Measurements from ENCODE around the gene DRGX. TPM values are rescaled to one million over a fixed set of nuclear protein-coding genes. Genes with fewer than 3 reads are reported as not detected.

The DRGX gene
- total and polyA plus RNA-seq, 4 donors, result 3.4 to 67.8 (median 40.3) TPM

- WGBS (ENCODE audit: insufficient coverage), result no CpG with 5 or more reads among the region's 5 CpGs
- Histone ChIP-seq H3K4me1 (ENCODE audit: control insufficient read depth, insufficient read depth, low read length) (no peaks in the 10 kb centered on the region), H3K4me3 (ENCODE audit: low read depth, low read length) (no peak overlapping the region), H3K9me3 (ENCODE audit: control insufficient read depth, insufficient read depth, low read length) (no peaks in the 10 kb centered on the region), H3K36me3 (ENCODE audit: control insufficient read depth, insufficient read depth, low read length) (peaks cover 4% of the 10 kb centered on the region), H3K27ac (ENCODE audit: low read depth, low read length) (no peak overlapping the region), H3K27me3 (ENCODE audit: control insufficient read depth, insufficient read depth, low read length) (no peaks in the 10 kb centered on the region)
- no peak for DNase-seq (ENCODE audit: low read depth in 4 of 6, low spot score in 6 of 6)
Observed at GRCh38 chr10:49374740-49375139, 21.1 kb downstream of the DRGX start.

- WGBS (ENCODE audit: insufficient coverage), result no CpG with 5 or more reads among the region's 5 CpGs
- H3K36me3 ChIP-seq (ENCODE audit: control insufficient read depth, insufficient read depth, low read length), result no peaks in the 10 kb centered on the region
- no peaks in the 10 kb centered on the region for H3K27me3 ChIP-seq (ENCODE audit: control insufficient read depth, insufficient read depth, low read length)
- no peak for DNase-seq (ENCODE audit: low read depth in 4 of 6, low spot score in 6 of 6)
- H3K4me1 ChIP-seq (ENCODE audit: control insufficient read depth, insufficient read depth, low read length), result no peaks in the 10 kb centered on the region
- no peak overlapping the region for H3K4me3 ChIP-seq (ENCODE audit: low read depth, low read length)
- no peaks in the 10 kb centered on the region for H3K9me3 ChIP-seq (ENCODE audit: control insufficient read depth, insufficient read depth, low read length)
- H3K27ac ChIP-seq (ENCODE audit: low read depth, low read length), result no peak overlapping the region
Observed at GRCh38 chr10:49373361-49373760, 22.5 kb downstream of the DRGX start.

DNA sequence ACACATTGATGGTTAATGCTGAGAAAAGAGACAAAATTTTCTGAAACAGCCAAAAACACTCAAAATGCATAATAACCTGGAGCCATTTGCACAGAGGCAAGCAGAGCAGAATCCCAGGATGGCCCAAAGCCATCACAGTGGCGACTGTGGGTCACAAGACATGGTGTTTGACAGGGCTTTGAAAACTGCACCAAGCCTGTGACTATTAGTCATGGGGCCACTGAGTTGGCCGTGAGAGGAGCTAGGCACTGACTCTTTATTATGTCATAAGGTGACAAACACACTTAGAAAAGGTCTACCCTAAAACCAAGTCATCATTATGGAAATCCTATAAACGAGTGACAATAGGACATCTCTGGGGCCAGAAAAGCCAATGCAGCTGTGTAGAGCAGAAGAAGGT is 23.9 kb downstream of the DRGX start:
- WGBS (ENCODE audit: insufficient coverage), result 60% methylated on average over 1 of the region's 3 CpGs
- Histone ChIP-seq H3K36me3 (ENCODE audit: control insufficient read depth, insufficient read depth, low read length) (no peaks in the 10 kb centered on the region), H3K9me3 (ENCODE audit: control insufficient read depth, insufficient read depth, low read length) (no peaks in the 10 kb centered on the region), H3K27me3 (ENCODE audit: control insufficient read depth, insufficient read depth, low read length) (no peaks in the 10 kb centered on the region), H3K27ac (ENCODE audit: low read depth, low read length) (no peak overlapping the region), H3K4me1 (ENCODE audit: control insufficient read depth, insufficient read depth, low read length) (no peaks in the 10 kb centered on the region), H3K4me3 (ENCODE audit: low read depth, low read length) (no peak overlapping the region)
- DNase-seq (ENCODE audit: low read depth in 4 of 6, low spot score in 6 of 6), result no peak

- peaks cover 2% of the 10 kb centered on the region for H3K4me1 ChIP-seq (ENCODE audit: control insufficient read depth, insufficient read depth, low read length)
- no peaks in the 10 kb centered on the region for H3K9me3 ChIP-seq (ENCODE audit: control insufficient read depth, insufficient read depth, low read length)
- peaks cover 7% of the 10 kb centered on the region for H3K36me3 ChIP-seq (ENCODE audit: control insufficient read depth, insufficient read depth, low read length)
- H3K4me3 ChIP-seq (ENCODE audit: low read depth, low read length), result no peak overlapping the region
- DNase-seq (ENCODE audit: low read depth in 4 of 6, low spot score in 6 of 6), result no peak
- WGBS (ENCODE audit: insufficient coverage), result 93% methylated on average over 6 of the region's 8 CpGs
- no peaks in the 10 kb centered on the region for H3K27me3 ChIP-seq (ENCODE audit: control insufficient read depth, insufficient read depth, low read length)
- H3K27ac ChIP-seq (ENCODE audit: low read depth, low read length), result no peak overlapping the region
Observed at GRCh38 chr10:49370326-49371100, 25.4 kb downstream of the DRGX start.

DNA sequence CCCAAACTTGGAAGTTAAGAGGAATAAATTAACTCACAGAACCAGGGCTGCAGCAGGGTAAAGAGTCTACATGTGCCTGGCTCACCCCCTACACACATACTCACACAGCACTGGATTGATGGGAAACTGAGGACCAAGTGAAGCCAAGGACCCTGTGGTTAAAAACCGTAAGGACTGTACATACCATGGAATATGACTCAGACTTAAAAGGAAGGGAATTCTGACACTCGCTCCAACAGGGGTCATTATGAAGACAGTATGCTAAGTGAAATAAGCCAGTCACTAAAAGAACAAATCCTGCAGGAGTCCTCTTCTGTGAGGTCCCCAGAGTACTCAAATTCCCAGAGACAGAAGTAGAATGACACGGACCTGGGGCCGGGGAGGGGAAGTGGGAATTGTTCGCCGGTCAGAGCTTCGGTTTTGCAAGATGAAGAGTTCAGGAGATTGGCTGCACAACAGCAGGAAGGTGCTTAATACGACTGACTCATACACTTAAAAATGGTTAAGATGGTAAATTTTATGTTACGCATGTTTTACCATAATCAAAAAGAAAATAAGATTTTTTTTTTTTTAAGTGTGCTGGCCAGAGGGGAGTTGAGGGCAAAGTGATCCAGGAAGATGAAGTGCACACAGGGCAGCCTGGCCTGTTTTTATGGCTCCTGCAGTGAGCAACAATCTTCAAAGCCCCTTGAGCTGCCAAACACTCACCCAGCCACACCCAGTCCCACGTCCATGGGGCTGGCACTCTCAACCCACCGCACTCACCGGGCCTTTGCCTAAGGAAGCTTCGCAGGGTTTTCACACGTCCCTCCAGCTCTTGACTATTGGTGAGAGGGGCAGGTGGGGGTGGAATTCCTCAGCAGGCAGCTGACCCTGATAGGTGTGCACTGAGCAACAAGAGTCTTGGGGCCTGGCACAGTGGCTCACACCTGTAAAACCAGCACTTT is 26.4 kb downstream of the DRGX start:
- H3K9me3 ChIP-seq (ENCODE audit: control insufficient read depth, insufficient read depth, low read length), result no peaks in the 10 kb centered on the region
- 81% methylated on average over 8 of the region's 14 CpGs for WGBS (ENCODE audit: insufficient coverage)

DNA sequence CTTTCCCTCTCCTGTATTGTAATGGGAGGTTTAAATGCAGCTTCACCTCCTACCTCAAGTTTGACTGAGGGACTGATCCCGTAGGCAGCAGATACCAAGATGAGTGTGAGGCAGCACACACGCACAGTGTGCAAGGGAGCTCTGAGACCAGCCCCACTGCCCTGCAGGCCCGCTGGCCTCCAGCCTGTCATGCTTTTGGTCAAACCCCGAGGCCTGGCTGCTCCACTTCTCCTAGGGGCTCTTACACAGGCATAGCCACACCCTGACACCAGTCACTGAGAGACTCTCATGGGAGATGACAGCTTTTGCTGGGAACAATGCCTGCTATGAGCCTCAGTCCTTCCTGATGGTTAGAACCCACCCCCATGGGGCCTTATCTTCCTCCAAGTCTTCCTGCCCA is 27.6 kb downstream of the DRGX start:
- H3K27me3 ChIP-seq (ENCODE audit: control insufficient read depth, insufficient read depth, low read length), result no peaks in the 10 kb centered on the region
- H3K27ac ChIP-seq (ENCODE audit: low read depth, low read length), result no peak overlapping the region
- peaks cover 2% of the 10 kb centered on the region for H3K4me1 ChIP-seq (ENCODE audit: control insufficient read depth, insufficient read depth, low read length)
- H3K9me3 ChIP-seq (ENCODE audit: control insufficient read depth, insufficient read depth, low read length), result no peaks in the 10 kb centered on the region
- 84% methylated on average over 4 of the region's 4 CpGs for WGBS (ENCODE audit: insufficient coverage)
- H3K36me3 ChIP-seq (ENCODE audit: control insufficient read depth, insufficient read depth, low read length), result peaks cover 9% of the 10 kb centered on the region
- no peak for DNase-seq (ENCODE audit: low read depth in 4 of 6, low spot score in 6 of 6)
- H3K4me3 ChIP-seq (ENCODE audit: low read depth, low read length), result no peak overlapping the region

More for the DNA sequence above, 26.4 kb downstream of the DRGX start:
- Histone ChIP-seq H3K27me3 (ENCODE audit: control insufficient read depth, insufficient read depth, low read length) (no peaks in the 10 kb centered on the region), H3K27ac (ENCODE audit: low read depth, low read length) (no peak overlapping the region), H3K36me3 (ENCODE audit: control insufficient read depth, insufficient read depth, low read length) (peaks cover 7% of the 10 kb centered on the region), H3K4me3 (ENCODE audit: low read depth, low read length) (no peak overlapping the region), H3K4me1 (ENCODE audit: control insufficient read depth, insufficient read depth, low read length) (peaks cover 2% of the 10 kb centered on the region)
- DNase-seq (ENCODE audit: low read depth in 4 of 6, low spot score in 6 of 6), result no peak

DNA sequence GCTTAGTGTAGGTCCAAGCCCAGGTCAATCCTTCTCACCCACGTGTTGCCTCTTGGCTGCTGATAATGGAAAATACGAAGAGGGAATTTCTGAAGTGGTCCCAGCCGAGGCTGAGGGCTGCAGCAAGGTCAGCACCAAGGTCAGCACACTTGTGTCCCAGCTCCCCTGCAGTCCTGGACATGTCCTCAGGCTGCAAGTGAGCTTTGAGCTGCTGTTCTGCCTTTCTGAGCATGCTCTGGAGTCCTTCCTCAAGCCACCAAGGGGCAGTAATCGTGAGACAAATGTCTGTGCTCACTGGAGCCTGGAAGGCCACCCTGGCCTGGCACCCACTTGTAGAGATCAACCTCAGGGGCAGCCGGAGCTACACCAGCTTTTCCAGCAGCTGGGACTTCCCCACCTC is 28.3 kb downstream of the DRGX start:
- Histone ChIP-seq H3K9me3 (ENCODE audit: control insufficient read depth, insufficient read depth, low read length) (no peaks in the 10 kb centered on the region), H3K36me3 (ENCODE audit: control insufficient read depth, insufficient read depth, low read length) (peaks cover 10% of the 10 kb centered on the region), H3K4me1 (ENCODE audit: control insufficient read depth, insufficient read depth, low read length) (peaks cover 2% of the 10 kb centered on the region), H3K27ac (ENCODE audit: low read depth, low read length) (no peak overlapping the region), H3K27me3 (ENCODE audit: control insufficient read depth, insufficient read depth, low read length) (no peaks in the 10 kb centered on the region), H3K4me3 (ENCODE audit: low read depth, low read length) (no peak overlapping the region)
- WGBS (ENCODE audit: insufficient coverage), result 51% methylated on average over 5 of the region's 5 CpGs
- DNase-seq (ENCODE audit: low read depth in 4 of 6, low spot score in 6 of 6), result no peak

GRCh38 chr10:49366460-49366859 is 29.4 kb downstream of the DRGX start:
- H3K4me3 ChIP-seq (ENCODE audit: low read depth, low read length), result no peak overlapping the region
- no peaks in the 10 kb centered on the region for H3K27me3 ChIP-seq (ENCODE audit: control insufficient read depth, insufficient read depth, low read length)
- no peaks in the 10 kb centered on the region for H3K9me3 ChIP-seq (ENCODE audit: control insufficient read depth, insufficient read depth, low read length)
- H3K27ac ChIP-seq (ENCODE audit: low read depth, low read length), result no peak overlapping the region
- H3K36me3 ChIP-seq (ENCODE audit: control insufficient read depth, insufficient read depth, low read length), result peaks cover 10% of the 10 kb centered on the region
- DNase-seq (ENCODE audit: low read depth in 4 of 6, low spot score in 6 of 6), result no peak
- 14% methylated on average over 1 of the region's 4 CpGs for WGBS (ENCODE audit: insufficient coverage)
- H3K4me1 ChIP-seq (ENCODE audit: control insufficient read depth, insufficient read depth, low read length), result peaks cover 2% of the 10 kb centered on the region

- 77% methylated on average over 21 of the region's 23 CpGs for WGBS (ENCODE audit: insufficient coverage)
- Histone ChIP-seq H3K4me1 (ENCODE audit: control insufficient read depth, insufficient read depth, low read length) (peaks cover 2% of the 10 kb centered on the region), H3K27ac (ENCODE audit: low read depth, low read length) (no peak overlapping the region), H3K27me3 (ENCODE audit: control insufficient read depth, insufficient read depth, low read length) (no peaks in the 10 kb centered on the region), H3K36me3 (ENCODE audit: control insufficient read depth, insufficient read depth, low read length) (peaks cover 10% of the 10 kb centered on the region), H3K4me3 (ENCODE audit: low read depth, low read length) (no peak overlapping the region), H3K9me3 (ENCODE audit: control insufficient read depth, insufficient read depth, low read length) (no peaks in the 10 kb centered on the region)
- DNase-seq (ENCODE audit: low read depth in 4 of 6, low spot score in 6 of 6), result peak in 1 of 6 donors; percentile 38
Observed at GRCh38 chr10:49365675-49366415, 30.0 kb downstream of the DRGX start.
